Esophagus muscularis mucosa (tissue), 3 donors: ENCODE results near the gene TMEM143.

ENCODE experiments used
- CTCF ChIP-seq, 3 experiments: fragments of 200-600 bp in 2 of 3; fragments of 450-650 bp in 1 of 3; sonication (generic) in 2 of 3; IDR thresholded peaks; one replicate each; pipeline ENCODE4 v1.5.1; 2017 to 2019; ENCODE audit warnings: antibody characterized with exemption in 3 of 3, mild to moderate bottlenecking in 2 of 3, moderate library complexity in 1 of 3
- POLR2A ChIP-seq: fragments of 450-650 bp; IDR thresholded peaks from one replicate; pipeline ENCODE4 v1.6.1; 2017; ENCODE audit warnings: antibody characterized with exemption, moderate library complexity, mild to moderate bottlenecking, low read depth
- POLR2AphosphoS5 ChIP-seq, 2 donors: sonication (generic); formaldehyde crosslinking; IDR thresholded peaks; one replicate each; pipeline ENCODE4 v1.6.1; 2017; ENCODE audit warnings: antibody characterized with exemption in 2 of 2

- TF ChIP-seq POLR2AphosphoS5 (IDR thresholded peaks at IDR 0.05) (peak; percentile 95 to 96), POLR2A (peak; percentile 25), CTCF (IDR thresholded peaks at IDR 0.05) (peak in 2 of 3 experiments; percentile 22 to 31)
Measured at GRCh38 chr19:48321622-48322591, 41.8 kb downstream of the TMEM143 start.
